Subcutaneous adipose tissue (tissue), 4 donors: Measurements from ENCODE around the gene SCUBE3. TPM values are rescaled to one million over a fixed set of nuclear protein-coding genes. Genes with fewer than 3 reads are reported as not detected.

Experiments used
- total RNA-seq, 4 donors: library from RNA; depleted of rRNA; stranded (reverse); fragments of >200 nt; gene quantifications; one replicate each; pipeline ENCODE4 v1.1.0, GENCODE V29; 2016
- TF ChIP-seq, protein P1 (sequence below): fragments of 450-650 bp; IDR thresholded peaks from one replicate; pipeline ENCODE4 v1.5.1; 2016; ENCODE audit warnings: low read depth, mild to moderate bottlenecking, control low read depth, antibody characterized with exemption, moderate library complexity

The SCUBE3 gene
- total RNA-seq, 4 donors from 2014 or later, result 0.19 to 0.34 (median 0.22) TPM; not detected in 1

- TF ChIP-seq, protein P1, sequence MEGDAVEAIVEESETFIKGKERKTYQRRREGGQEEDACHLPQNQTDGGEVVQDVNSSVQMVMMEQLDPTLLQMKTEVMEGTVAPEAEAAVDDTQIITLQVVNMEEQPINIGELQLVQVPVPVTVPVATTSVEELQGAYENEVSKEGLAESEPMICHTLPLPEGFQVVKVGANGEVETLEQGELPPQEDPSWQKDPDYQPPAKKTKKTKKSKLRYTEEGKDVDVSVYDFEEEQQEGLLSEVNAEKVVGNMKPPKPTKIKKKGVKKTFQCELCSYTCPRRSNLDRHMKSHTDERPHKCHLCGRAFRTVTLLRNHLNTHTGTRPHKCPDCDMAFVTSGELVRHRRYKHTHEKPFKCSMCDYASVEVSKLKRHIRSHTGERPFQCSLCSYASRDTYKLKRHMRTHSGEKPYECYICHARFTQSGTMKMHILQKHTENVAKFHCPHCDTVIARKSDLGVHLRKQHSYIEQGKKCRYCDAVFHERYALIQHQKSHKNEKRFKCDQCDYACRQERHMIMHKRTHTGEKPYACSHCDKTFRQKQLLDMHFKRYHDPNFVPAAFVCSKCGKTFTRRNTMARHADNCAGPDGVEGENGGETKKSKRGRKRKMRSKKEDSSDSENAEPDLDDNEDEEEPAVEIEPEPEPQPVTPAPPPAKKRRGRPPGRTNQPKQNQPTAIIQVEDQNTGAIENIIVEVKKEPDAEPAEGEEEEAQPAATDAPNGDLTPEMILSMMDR, result no peak
Measured at GRCh38 chr6:35176301-35177024, 37.3 kb upstream of the SCUBE3 start.

GRCh38 chr6:35177157-35177556 lies 36.6 kb upstream of the SCUBE3 start:
- TF ChIP-seq, protein P1, result no peak

GRCh38 chr6:35177596-35177995 lies 36.2 kb upstream of the SCUBE3 start:
- TF ChIP-seq, protein P1, result no peak

- TF ChIP-seq, protein P1, result no peak
Measured at GRCh38 chr6:35178012-35178411, 35.7 kb upstream of the SCUBE3 start.

- TF ChIP-seq, protein P1, result no peak
Measured at GRCh38 chr6:35178932-35179832, 34.6 kb upstream of the SCUBE3 start.

- TF ChIP-seq, protein P1, result no peak
Measured at GRCh38 chr6:35179901-35180535, 33.7 kb upstream of the SCUBE3 start.
